OCI-LY1 (cell line): ENCODE results near the gene KCMF1.

Experiments used
- CTCF ChIP-seq: fragments of 200-600 bp; sonication (generic), shearing (Covaris generic); IDR thresholded peaks from 2 replicates; pipeline ENCODE4 v1.5.1; 2017; ENCODE audit warnings: mild to moderate bottlenecking, antibody characterized with exemption, low read length, moderate library complexity, mixed read lengths
- EZH2 ChIP-seq: fragments of 200-600 bp; sonication (generic), shearing (Covaris generic); IDR thresholded peaks from 2 replicates; pipeline ENCODE4 v1.8.0; 2017; ENCODE audit warnings: borderline replicate concordance, mixed run types, mild to moderate bottlenecking, antibody characterized with exemption, low read length, moderate library complexity, mixed read lengths

- TF ChIP-seq CTCF (no peak), EZH2 (no peak)
These were observed 19.0 kb downstream of the KCMF1 start for GRCh38 chr2:84989927-84990326.
